ENCODE measurements around the gene NPM1.
"Not testable (repeated sequence)": the region's sequence is repeated elsewhere in the genome, so short reads cannot be mapped to it uniquely, and the experiment has no call there.

NPM1 gene

DNA sequence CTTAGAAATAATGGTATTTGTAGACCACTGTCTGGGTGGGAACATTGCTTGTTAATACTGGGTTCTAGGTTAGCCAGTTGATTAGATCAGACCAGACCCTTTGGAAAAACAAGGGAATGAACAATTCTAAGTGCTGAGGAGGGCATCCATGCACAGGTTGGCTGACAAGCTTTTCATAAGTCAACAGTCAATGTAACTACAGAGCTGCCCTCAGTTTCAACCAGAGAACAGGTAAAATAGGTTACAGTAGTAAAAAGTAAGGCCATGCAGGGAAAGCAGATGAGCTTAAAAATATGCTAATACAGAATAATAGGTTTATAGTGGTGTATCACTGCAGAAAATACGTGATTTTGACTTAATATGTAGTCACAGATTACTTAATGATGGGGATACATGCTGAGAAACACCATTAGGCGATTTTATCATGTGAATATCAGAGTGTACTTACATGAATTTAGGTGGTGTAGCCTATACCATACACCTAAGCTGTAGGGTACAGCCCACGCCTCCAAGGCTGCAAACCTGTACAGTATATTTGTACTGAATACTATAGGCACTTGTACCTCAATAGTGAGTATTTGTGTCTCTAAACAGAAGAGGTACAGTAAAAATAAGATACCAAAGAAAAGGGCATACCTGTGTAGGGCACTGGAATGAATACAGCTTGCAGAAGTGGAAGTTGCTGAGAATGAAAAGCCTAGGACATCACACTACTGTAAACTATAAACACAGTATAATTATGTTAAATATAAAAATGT is 25.7 kb downstream of the NPM1 start:
- no peak for DNase-seq (ENCODE audit: low read depth)

DNA sequence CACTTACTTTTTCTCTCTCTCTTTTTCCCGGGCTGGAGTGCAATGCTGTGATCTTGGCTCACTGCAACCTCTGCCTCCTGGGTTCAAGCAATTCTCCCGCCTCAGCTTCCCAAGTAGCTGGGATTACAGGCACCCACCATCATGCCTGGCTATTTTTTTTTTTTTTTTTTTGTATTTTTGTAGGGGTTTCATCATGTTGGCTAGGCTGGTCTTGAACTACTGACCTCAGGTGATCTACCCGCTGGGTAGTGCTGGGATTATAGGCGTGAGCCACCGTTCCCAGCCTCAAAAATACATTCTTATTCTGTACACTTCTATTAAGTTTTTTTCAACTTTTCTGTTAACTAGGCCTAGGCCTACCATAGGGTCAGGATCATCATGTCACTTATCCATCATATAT is 26.3 kb downstream of the NPM1 start:
- not testable (repeated sequence) for DNase-seq (ENCODE audit: low read depth)

DNA sequence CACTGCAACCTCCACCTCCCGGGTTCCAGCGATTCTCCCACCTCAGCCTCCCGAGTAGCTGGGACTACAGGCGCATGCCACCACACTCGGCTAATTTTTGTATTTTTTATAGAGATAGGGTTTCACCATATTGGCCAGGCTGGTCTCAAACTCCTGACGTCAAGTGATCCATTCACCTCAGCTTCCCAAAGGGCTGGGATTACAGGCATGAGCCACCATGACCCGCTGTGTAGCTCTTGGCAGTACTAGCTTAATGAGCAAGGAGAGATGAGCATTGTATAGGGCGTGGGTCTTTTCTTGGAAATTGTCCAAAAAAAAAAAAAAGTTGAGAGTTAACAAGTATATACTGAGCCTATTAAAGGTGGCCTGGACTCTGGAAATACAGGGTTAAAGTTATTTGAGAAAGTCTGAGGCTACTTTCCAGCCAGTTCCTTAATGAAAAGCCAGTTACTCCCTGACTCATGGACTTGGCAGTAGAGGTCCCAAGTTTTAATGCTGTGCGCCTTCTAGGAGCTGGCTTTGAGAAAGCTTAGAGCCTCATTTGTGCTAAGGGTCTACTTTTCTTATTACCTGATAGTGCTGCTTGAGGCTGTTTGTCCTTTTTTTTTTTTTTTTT is 27.6 kb downstream of the NPM1 start:
- DNase-seq (ENCODE audit: low read depth) = no peak

DNA sequence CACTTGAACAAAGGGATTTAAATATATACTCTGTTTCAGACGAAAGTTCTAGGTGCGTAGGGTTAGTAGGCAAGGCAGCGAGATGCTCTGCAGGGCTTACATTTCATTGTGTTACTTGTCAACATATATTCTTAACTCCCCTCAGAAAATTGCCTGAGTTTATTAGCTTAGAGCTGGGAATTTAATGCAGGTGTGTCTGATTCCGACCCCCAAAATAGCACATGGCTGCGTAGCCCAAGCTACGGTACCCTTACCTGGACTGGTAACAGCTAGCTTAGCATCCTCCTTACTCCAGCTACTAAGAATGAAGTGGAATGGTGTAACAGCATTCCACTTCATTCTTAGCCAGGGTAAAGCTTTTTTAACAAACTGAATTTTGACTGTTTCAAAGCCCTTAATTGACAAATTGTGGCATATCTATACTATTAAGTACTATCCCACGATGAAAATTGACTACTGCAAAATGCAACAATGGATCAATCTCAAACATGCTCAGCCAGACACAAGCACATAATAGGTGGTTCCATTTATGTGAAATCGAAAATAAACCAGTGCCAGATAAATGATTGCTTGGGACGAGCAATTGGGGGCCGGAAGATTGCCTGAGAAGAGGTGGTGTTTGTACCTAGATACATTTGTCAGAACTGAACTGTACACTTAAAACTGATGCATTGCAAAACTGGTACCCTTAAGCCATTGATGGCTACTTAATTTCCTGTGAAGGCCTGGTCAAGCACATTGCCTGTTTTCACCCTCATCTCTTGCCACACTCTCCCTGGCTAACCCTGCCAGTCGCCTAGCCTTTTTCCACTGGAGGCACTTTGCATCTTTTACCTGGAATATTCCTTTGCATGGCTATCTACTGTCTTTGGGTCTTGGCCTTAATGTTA is 28.8 kb downstream of the NPM1 start:
- DNase-seq (ENCODE audit: low read depth) = no peak

DNA sequence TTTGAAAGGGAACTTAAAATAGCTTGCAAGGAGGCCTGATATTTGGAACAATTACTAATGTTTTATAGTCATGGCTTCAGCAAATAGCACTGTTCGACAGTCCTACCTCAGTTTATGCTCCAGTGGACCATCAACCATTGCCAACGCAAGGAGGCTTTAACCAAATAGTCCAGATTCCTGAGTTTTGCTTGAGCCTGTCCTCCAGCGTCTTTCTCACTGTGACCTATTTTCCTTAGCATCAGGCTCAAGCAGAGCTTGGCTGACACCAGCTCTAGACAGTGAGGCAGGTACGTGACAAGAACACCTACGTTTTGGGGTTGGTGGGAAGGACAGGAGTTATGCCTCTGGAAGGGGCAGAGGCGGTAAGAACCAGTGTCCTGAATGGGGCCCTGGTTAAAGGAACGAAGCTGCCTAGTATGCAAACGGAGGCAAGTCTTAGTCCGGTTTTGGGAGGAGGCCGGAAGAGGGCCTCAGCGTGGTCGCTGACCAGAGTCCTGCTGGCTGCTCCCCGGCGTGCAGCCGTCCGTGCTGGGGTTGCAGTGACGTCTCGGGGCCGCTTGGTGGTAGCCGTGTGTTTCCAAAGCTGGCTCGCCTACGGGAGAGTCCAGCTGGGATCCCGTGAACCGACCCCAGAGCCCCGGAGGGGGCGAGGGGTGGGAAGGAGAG is 30.8 kb downstream of the NPM1 start:
- DNase-seq (ENCODE audit: low read depth) = no peak

DNA sequence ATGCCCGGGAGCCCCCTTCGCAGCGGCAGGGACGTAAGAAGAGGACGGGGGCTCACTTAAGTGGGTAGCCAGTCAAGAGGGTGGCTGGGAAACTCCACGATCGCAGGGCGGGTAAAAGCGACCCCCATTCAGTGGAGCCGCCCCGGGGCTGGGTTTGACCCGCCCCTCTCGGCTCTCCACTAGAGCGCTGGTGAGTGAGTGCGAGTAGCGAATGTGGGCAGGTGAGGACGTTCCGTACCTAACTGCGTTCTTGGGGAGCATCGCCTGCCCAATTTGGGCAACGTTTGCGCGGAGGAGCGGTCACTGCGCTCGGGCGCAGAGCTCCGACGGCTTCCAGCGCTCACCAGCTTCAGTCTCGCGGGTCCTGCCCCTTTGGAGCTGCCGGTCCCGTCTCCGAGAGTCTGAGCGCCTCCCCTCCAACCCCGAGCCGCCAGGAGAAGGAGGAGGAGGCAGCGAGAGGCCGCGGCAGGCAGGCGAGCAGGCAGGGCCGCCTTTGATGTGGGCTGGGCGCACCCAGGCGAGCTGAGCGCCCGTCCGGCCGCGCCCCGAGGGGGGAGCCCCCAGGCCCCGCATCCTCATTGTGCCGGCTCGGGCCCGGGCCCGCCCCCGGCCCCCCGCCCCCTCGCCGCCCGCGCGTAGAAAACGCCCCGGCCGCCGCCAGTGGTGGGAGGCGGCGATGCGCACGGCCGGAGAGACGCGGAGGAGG is 31.5 kb downstream of the NPM1 start, which contains the start of gene FGF18:
Gene FGF18 (plus strand): TSS at position 666 of the 706 bp plus-strand sequence. CDS start 553 bp downstream, outside the sequence.
- DNase-seq (ENCODE audit: low read depth) = no peak

DNA sequence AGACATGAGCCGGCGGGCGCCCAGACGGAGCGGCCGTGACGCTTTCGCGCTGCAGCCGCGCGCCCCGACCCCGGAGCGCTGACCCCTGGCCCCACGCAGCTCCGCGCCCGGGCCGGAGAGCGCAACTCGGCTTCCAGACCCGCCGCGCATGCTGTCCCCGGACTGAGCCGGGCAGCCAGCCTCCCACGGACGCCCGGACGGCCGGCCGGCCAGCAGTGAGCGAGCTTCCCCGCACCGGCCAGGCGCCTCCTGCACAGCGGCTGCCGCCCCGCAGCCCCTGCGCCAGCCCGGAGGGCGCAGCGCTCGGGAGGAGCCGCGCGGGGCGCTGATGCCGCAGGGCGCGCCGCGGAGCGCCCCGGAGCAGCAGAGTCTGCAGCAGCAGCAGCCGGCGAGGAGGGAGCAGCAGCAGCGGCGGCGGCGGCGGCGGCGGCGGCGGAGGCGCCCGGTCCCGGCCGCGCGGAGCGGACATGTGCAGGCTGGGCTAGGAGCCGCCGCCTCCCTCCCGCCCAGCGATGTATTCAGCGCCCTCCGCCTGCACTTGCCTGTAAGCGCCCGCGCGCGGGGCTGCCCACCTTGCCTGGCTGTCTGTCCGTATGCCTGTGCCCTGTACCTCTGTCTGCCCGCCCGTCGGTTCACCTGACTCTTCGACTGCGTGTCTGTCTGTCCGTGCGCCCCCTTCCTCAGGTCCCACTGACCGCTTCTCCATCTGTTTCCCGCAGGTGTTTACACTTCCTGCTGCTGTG is 32.2 kb downstream of the NPM1 start:
- no peak for DNase-seq (ENCODE audit: low read depth)

DNA sequence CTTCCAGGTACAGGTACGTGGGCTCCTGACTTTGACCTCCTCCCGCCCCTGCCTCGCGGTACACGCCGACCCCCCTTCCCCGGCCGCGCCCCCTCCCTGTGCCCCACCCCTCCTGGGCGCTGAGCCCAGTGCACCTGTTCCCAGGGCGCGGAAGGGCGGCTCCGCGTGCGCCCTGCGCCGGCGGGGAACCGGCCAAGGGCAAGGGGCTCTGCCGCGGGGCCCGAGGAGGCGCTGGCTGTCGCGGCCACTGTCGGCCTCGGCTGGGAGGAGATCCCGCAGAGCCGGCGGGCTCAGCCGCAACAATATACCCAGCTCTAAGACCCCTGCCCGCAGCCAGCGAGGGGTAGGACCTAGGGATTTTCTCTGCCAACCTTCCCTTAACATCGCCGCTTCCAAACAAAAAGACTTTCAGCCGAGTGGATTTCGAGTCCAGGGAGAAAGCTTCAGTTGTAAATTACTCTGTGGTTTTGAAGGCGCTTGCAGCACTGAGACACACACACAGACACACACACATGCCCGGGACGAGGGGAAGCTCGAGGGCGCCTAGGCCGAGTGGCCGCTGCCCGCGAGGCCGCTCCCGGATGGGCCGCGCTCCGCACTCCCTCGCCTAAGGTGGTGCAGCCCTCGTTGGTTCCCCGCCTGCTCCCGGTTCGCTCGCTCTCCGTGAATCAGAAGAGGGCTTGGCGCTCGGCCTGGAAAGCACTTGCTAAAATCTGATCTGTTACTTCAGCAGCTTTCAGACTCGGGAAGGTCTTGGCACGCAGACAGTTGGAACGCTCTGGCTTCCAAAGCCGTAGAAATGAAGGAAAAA is 33.0 kb downstream of the NPM1 start:
- DNase-seq (ENCODE audit: low read depth) = no peak

DNA sequence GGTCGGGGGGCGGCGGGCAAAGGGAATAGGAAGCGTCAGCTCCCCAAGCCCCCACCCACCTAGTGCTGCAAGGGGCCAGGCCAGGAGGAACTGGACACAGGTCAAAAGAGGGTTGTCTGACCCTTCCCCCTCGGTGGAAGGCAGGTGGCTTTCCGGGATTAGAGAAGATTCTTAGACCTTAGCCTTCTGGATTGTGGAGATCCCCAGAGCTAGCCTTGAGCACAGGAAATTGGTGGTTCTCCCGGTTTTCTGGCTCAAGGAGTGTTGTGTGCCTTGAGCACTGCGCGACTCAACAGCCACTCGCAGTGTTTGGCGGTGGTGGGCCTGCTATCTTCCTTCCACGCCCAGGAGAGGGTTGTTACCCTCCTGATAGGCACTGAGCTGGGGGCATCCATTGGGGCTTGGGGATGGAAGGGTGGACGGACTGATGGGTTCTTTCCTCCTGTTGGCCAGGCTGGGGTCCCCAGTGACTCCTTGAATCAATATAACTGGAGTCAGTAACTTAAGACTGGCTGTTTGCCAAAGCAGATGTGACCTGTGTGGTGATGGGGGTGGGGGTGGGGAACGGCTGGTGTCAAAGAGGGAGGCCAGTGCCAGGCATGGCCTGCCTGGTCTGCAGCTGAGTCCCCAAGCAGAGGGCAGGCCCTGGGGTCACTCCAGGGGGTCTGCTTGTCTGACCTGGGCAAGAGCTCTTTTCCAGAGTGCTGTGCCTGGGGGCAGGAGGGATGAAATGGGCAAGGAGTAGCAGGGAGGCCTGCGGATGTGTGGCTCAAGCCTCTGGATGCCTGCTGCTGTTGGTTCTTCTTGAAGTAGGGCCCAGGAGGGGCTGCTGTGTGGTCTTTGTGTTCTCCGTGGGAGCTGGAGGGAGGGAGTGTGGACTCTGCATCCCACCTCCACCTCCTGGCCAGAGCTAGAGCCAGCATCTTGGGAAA is 33.9 kb downstream of the NPM1 start:
- no peak for DNase-seq (ENCODE audit: low read depth)

DNA sequence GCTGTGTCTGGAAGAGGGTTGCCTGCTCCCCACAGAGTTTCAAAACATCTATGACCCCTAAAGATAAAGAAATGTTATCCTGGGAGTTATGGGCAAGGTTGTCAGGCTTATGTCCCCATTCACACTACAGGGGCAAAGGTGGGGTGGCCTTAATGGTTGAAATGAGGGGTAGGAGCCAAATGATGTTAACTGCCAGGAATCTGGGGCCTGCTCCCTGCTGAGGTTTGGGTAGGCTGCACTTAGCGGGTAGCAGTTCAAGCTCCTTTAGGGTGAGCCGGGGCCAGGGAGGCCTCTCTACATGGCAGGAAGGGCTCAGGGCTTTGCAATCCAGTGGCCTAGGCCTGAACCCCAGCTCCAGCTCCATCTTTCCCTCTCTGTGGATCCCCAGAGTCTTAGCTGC is 34.8 kb downstream of the NPM1 start:
- DNase-seq (ENCODE audit: low read depth) = no peak

DNA sequence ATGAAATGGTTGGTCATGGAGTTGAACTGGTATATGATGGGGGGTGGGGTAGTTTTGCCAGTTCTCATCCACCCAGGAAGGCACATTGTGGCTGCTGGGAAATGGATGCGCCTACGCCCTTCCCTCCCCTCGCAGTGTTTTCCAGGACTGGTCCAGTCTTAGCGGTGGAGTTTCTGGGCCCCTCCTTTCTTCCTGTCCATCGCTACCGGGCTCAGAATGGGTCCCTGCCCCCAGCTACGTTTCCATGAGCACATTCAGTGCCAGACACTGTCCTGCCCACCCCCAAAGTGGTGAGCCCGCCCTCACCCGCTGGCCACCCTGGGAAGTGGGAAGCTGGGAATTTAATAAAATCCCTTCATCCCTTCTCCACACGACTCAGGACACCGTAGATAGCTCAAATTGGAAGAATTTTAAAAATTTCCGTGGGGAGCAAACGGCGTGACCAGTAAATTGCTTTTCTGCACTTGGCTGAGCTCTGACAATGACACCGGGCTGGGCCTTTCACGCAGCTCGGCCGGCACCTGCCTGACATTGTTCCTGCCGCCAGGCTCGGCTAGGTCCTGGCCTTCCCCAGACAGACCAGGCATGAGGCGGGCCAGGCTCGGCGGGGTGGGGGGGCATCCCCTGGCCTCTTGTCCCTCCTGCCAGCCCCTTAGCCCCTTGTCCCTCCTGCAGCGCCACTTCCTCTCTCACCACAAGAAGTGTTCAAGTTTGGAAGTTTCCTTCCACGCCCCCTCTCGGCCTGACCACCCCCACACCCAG is 35.4 kb downstream of the NPM1 start:
- no peak for DNase-seq (ENCODE audit: low read depth)

DNA sequence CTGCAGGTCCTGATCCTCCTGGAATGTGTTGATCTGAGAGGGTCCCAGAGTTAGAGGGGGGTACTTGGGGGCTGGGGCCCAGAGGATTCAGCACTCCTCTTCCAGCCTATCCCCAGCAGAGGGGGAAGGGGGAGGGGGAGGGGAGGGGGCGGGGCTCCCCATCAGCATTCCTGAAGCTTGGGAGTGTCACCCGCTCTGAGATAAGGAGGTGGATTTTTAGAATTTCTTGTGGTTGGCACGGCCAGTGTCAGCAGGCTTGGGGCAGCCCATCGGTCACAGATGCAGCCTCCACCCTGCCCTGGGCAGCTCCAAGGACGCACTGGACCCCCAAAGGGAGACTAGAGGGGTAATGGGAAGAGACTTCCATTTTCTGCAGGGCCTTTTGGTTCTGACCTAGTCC is 37.1 kb downstream of the NPM1 start:
- no peak for DNase-seq (ENCODE audit: low read depth)

DNA sequence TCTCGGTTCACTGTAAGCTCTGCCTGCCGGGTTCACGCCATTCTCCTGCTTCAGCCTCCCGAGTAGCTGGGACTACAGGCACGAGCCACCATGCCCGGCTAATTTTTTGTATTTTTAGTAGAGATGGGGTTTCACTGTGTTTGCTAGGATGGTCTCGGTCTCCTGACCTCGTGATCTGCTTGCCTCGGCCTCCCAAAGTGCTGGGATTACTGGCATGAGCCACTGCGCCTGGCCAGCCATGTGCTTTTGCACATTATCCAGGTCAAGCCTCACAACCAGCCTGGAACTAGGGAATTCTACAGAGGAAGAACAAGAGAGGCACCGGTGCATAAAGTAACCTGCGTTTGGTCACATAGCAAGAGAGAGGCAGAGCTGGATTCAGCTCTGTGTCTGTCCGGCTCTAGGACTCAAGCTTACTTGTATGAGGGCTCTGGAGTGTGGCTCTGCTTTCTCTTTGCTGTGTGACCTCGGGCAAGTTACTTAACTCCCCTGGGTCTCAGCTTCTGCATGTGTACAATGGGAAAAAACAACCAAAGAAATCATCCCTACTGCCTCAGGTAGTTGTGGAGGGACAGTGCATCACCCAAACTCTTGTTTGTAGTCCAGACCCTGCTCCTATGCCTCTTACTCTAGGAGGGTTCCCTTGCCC is 38.1 kb downstream of the NPM1 start:
- no peak for DNase-seq (ENCODE audit: low read depth)

DNA sequence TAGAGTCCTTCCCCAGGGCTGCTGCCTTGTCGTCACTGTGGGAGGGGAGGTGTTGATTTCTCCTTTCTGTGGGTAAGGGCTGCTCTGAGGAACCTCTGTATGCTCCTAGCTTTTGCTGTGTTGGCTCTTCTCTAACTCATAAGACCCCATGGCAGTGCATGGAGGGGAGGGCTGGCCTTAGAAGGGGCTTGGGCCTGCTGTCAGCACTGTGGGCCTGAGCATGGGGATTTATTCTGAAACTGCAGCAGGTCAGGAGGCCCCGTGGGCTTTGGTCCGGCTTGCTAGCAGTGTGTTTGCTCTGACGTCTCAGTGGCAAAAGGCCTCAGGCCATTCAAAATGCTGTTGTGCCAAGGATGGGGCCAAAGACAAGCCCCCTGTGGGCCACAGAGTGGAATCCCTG is 38.6 kb downstream of the NPM1 start:
- DNase-seq (ENCODE audit: low read depth) = no peak

DNA sequence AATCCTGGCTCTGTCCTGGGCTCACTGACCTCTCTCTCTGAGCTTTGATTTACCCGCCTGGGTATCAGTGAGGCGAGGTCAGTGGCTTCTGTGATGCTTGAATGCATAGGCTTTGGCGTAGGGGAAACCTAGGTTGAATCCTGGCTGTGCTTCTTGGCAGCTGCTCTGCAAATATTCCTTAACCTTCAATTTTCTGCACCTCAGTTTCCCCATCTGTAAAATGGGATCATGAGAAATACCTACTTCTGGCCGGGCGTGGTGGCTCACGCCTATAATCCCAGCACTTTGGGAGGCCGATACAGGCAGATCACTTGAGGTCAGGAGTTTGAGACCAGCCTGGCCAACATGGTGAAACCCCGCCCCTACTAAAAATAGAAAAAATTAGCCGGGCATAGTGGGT is 39.0 kb downstream of the NPM1 start:
- DNase-seq (ENCODE audit: low read depth) = no peak

DNA sequence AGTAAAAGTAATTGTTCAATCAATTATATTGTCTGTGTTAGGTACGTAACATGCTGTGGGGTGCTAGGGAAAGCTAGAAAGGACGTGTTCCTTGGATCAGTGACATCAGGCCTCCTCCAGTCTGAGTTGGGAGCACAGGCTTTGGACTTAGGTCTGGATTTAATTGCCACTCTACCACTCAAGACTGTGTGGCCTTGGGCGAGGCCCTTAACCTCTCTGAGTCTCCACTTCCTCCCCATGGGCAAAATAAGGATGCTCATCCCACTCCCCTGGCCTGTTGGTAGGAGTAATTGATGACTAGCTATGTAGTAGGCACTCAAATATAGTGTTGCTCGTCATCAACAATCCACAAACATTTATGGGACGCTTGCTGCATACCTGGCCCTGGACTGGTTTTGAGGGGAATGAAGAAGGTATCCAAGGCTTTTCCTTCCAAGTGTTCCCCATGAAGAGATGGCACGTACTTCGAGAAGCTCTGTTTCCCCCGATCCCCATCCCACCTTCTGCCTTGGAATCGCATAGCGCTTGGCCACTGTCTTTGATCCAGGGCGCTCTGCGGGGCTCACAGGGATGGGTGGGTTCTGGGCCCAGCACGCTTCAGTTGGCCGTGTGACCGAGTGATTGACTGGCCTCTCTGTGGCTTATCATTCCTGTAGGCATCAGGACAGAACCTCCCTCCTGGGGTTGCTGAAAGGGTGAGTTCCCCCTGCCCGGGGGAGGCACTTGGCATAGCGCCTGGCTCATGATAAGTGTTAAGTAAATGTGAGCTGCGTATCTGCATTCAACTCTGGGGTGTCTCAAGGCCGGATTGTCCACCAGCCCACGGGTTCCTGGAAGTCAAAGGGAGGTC is 39.9 kb downstream of the NPM1 start:
- no peak for DNase-seq (ENCODE audit: low read depth)

Measured in activated gamma-delta T cell treated with anti-CD3 and anti-CD28 coated beads, Interleukin-2, amount 50 U/mL, for 16 hours (primary cell).